ENCODE data around the gene CSNK2A3. TPM values are rescaled to one million over a fixed set of nuclear protein-coding genes. Genes with fewer than 3 reads are reported as not detected.

The CSNK2A3 gene
- total RNA-seq, 1 donor: 3.9 TPM

- no peak for DNase-seq (ENCODE audit: low read depth)
- TF ChIP-seq CTCF (IDR thresholded peaks at IDR 0.05; ENCODE audit: insufficient read depth, low read depth, low read length): no peak
- H3K4me3 ChIP-seq (ENCODE audit: low read depth, low read length): no peak overlapping the region
Measured at GRCh38 chr11:11329062-11329806, 23.8 kb downstream of the CSNK2A3 start.

GRCh38 chr11:11324090-11324489 lies 29.0 kb downstream of the CSNK2A3 start:
- DNase-seq (ENCODE audit: low read depth): no peak
- no peak overlapping the region for H3K4me3 ChIP-seq (ENCODE audit: low read depth, low read length)
- TF ChIP-seq CTCF (IDR thresholded peaks at IDR 0.05; ENCODE audit: insufficient read depth, low read depth, low read length): no peak

- no peak overlapping the region for H3K4me3 ChIP-seq (ENCODE audit: low read depth, low read length)
- no peak for TF ChIP-seq CTCF (IDR thresholded peaks at IDR 0.05; ENCODE audit: insufficient read depth, low read depth, low read length)
- DNase-seq (ENCODE audit: low read depth): no peak
Measured at GRCh38 chr11:11322101-11322500, 30.9 kb downstream of the CSNK2A3 start.

- no peak overlapping the region for H3K4me3 ChIP-seq (ENCODE audit: low read depth, low read length)
- DNase-seq (ENCODE audit: low read depth): no peak
- no peak for TF ChIP-seq CTCF (IDR thresholded peaks at IDR 0.05; ENCODE audit: insufficient read depth, low read depth, low read length)
Measured at GRCh38 chr11:11320825-11321224, 32.2 kb downstream of the CSNK2A3 start.

- DNase-seq (ENCODE audit: low read depth): no peak
- H3K4me3 ChIP-seq (ENCODE audit: low read depth, low read length): no peak overlapping the region
- no peak for TF ChIP-seq CTCF (IDR thresholded peaks at IDR 0.05; ENCODE audit: insufficient read depth, low read depth, low read length)
Measured at GRCh38 chr11:11318961-11319360, 34.1 kb downstream of the CSNK2A3 start.

GRCh38 chr11:11318461-11318860 lies 34.6 kb downstream of the CSNK2A3 start:
- DNase-seq (ENCODE audit: low read depth): no peak
- no peak for TF ChIP-seq CTCF (IDR thresholded peaks at IDR 0.05; ENCODE audit: insufficient read depth, low read depth, low read length)
- H3K4me3 ChIP-seq (ENCODE audit: low read depth, low read length): no peak overlapping the region

Data from fibroblast of villous mesenchyme (primary cell).